Measurements from ENCODE around the gene TXNDC16.
"Not testable (repeated sequence)": the region's sequence is repeated elsewhere in the genome, so short reads cannot be mapped to it uniquely, and the experiment has no call there.

The TXNDC16 gene

GRCh38 chr14:52552063-52552988, at the start of gene TXNDC16, which contains the start of gene GPR137C:
Gene TXNDC16, minus strand, starts transcription at chr14:52552505. Its CDS starts 8,948 bp downstream, at chr14:52543557.
Gene GPR137C, plus strand, starts transcription at chr14:52552836. Its CDS starts 312 bp downstream, at chr14:52553148.
- DNase-seq, result peak; percentile 99

DNA sequence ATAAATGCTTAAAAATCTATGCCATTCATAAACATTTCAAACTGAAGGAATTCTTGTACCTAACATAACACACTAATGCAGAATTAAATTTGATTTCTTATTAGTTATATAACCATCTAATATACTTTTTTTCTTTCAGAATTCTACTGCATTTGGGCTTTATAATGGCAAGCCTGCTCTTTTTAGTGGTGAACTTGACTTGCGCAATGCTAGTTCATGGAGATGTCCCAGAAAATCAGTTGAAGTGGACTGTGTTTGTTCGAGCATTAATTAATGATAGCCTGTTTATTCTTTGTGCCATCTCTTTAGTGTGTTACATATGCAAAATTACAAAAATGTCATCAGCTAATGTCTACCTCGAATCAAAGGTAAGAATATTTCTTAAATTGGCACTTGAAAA, 47.7 kb upstream of the TXNDC16 start:
- no peak for DNase-seq

GRCh38 chr14:52598568-52598967, 46.3 kb upstream of the TXNDC16 start:
- DNase-seq, result no peak

DNA sequence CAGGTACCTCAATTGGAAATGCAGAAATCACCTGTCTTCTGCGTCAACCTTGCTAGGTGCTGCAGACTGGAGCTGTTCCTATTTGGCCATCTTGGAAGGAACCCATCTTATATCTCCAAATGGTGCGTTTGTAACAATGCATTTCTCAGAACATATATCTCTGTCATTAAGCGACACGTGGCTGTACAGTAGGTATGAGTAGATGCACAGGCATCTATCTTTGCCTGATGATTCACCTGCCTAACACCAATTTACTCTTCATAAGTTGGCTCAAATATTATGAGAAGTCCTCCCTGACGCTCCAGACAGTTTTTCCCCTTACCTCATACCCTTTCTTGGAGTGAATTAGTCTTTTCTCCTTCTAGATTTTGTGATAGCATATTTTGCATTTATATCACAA, 44.6 kb upstream of the TXNDC16 start:
- DNase-seq, result no peak

GRCh38 chr14:52596320-52596719, 44.0 kb upstream of the TXNDC16 start:
- DNase-seq, result no peak

DNA sequence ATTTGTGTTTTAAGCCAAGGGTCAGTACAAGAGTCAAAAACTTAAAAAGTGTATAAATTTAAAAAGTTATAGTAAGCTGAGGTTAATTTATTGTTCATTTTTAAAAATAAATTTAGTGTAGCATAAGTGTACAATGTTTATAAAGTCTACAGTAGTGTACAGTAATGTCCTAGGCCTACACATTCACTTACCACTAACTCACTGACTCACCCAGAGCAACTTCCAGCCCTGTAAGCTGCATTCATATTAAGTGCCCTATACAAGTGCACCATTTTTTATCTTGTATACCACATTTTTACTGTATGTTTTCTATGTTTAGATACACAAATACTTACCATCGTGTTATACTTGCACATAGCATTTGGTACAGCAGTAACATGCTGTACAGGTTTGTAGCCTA, 38.0 kb upstream of the TXNDC16 start:
- DNase-seq, result no peak

DNA sequence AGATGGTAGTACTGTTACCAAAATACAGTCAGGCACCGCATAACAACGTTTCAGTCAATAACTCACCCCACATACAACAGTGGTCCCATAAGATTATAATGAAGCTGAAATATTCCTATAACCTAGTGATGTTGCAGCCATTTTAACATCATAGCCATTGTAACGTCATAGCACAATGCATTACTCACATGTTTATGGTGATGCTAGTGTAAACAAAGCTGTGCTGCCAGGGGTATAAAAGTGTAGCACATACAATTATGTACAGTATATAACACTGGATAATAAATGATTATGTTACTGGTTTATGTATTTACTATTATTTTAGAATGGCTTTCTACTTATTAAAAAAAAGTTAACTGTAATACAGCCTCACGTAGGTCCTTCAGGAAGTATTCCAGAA, 37.3 kb upstream of the TXNDC16 start:
- DNase-seq, result no peak

GRCh38 chr14:52583544-52583943, 31.2 kb upstream of the TXNDC16 start:
- DNase-seq, result no peak

GRCh38 chr14:52575858-52576257, 23.6 kb upstream of the TXNDC16 start:
- DNase-seq, result no peak

GRCh38 chr14:52568454-52568853, 16.1 kb upstream of the TXNDC16 start:
- DNase-seq, result not testable (repeated sequence)

- no peak for DNase-seq
Measured at GRCh38 chr14:52563120-52563519, 10.8 kb upstream of the TXNDC16 start.

DNA sequence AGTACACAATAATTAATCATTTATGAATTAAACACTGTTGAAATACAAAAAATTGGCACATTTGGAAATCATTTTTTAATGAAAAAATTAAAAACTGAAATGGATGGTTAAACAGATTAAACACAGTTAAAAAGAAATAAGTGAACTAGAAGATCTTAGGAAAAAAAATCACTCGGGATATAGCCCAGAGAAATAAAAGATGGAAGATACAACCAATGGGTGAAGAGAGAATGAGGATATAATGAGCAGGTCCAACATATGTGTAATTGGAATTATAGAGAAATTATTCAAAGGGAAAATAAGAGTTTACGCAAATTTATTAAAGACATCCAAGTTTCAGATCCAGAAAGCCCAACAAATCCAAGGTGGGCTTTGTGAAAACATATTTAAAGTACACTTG, 6.4 kb upstream of the TXNDC16 start:
- no peak for DNase-seq

- DNase-seq, result peak; percentile 63
Measured at GRCh38 chr14:52553671-52554575, 1.6 kb upstream of the TXNDC16 start.

DNA sequence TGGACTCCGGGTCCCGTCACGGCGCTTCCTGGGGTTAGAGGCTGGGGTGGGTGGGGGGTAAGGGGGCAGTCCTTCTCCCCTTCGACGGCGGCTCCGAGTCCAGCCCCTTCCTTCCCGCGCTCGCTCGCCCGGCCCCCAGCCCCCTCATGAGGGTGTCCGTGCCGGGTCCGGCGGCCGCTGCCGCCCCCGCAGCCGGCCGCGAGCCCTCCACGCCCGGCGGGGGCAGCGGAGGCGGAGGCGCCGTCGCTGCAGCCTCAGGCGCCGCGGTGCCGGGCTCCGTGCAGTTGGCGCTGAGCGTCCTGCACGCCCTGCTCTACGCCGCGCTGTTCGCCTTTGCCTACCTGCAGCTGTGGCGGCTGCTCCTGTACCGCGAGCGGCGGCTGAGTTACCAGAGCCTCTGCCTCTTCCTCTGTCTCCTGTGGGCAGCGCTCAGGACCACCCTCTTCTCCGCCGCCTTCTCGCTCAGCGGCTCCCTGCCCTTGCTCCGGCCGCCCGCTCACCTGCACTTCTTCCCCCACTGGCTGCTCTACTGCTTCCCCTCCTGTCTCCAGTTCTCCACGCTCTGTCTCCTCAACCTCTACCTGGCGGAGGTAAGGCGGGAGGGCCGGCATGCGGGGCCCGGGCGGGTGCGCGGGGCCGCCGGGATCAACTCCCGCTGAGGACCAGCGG, 831 bp upstream of the TXNDC16 start:
- peak; percentile 34 for DNase-seq

DNA sequence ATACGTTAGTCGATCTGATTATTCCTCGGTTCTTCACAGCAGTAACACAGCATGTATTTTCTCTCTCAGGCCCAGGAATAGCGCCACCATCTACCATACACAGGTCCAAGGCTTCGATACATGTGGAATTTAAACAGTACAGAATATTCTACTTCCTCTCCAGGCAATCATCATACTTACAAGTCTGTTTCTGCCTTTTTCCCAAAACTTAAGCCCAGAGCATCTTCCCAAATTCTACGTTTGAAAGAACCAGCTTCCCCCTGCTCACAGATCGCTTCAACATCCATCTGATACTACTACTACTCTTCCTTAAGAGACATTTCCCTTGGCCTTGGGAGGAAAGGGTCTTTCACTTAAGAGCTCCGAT, 626 bp downstream of the TXNDC16 start:
- DNase-seq, result peak; percentile 16

DNA sequence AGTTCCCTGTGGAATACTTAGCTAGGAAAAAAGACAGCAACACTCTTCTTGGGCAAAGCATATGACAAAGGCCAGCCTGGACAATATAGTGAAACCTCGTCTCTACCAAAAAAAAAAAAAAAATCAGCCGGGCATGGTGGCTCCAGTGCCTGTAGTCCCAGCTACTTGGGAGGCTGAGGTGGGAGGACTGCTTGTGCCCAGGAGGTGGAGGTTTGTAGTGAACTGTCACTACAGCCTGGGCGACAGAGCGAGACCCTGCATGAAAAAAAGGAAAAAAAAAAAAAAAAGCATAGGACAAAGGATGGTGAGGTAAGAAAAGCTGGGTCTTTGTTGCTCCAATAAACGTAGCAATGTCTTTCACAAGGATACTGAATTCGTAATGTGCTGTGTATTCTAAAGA, 1.1 kb downstream of the TXNDC16 start:
- no peak for DNase-seq

- no peak for DNase-seq
Measured at GRCh38 chr14:52550661-52551060, 1.6 kb downstream of the TXNDC16 start.

- no peak for DNase-seq
Measured at GRCh38 chr14:52547526-52547925, 4.8 kb downstream of the TXNDC16 start.

DNA sequence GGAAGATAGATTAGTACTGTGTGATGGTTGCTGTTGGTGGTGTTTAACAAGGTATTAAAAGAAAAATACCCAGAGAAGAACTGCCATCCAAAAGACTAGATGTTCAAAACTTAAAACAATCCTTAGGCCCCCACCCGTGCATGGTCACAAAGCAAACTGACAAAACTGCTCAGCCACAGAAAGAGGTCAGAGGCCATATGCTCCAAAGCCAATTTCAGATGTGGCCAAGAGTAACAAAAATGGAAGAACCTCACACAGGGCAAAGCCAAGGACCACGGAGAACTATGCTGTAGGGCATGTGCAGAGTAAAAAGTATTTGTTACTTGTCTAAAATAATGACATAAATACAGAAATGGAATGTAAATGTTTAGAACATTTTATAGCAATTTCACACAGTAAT, 5.3 kb downstream of the TXNDC16 start:
- no peak for DNase-seq

DNA sequence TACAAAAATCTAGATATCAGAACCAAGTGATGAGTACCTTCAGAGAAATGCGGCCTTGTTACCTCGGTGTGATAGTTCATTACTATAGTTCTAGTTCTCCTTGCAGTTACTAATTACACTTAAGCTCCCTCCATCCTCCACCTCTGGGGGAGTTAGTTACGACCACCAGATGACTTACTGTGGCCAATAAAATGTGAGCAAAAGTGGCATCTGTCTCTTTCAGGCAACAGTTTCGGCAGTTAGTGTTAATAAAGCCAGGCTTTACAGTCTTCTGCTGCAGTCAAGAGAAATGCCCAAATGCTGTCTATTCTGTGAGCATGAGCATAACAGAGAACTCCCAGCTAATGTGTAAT, 6.0 kb downstream of the TXNDC16 start:
- DNase-seq, result no peak

GRCh38 chr14:52545584-52546317, 6.6 kb downstream of the TXNDC16 start:
- no peak for DNase-seq

GRCh38 chr14:52538623-52539022, 13.7 kb downstream of the TXNDC16 start:
- DNase-seq, result no peak
